ENCODE measurements around the gene MRTO4. TPM values are rescaled to one million over a fixed set of nuclear protein-coding genes. Genes with fewer than 3 reads are reported as not detected.
A peak's percentile ranks its signal among the peaks of the same experiment; 100 is the strongest.

MRTO4 gene
- total RNA-seq, 1 experiment from 2014 or later, result 54.6 TPM

DNA sequence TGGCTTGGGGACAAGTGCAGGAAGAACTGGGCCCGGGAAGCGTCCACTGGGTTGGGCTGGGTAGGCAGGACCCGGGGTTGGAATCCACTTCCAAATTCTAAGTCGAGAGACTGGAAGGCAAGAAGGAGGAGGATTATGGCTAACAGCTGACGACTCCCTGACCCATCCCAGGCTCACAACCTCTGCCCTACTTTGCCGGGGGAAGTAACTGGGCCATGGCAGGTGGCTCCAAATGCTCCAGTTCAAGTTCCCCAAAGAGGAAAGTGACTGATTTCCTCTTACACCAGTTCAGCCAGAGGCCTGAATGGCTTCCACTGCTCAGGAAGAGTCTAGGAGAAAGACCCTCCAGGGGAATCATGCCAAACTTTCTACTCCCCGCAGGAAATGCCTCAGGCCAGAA is 11.7 kb upstream of the MRTO4 start (continued):
- TF ChIP-seq PRRX2 (CRISPR knock-in tag; IDR thresholded peaks at IDR 0.05), result no peak
- no peak for TF ChIP-seq OVOL2 (CRISPR knock-in tag; IDR thresholded peaks at IDR 0.05; ENCODE audit: borderline replicate concordance)
- TF ChIP-seq, protein P1, sequence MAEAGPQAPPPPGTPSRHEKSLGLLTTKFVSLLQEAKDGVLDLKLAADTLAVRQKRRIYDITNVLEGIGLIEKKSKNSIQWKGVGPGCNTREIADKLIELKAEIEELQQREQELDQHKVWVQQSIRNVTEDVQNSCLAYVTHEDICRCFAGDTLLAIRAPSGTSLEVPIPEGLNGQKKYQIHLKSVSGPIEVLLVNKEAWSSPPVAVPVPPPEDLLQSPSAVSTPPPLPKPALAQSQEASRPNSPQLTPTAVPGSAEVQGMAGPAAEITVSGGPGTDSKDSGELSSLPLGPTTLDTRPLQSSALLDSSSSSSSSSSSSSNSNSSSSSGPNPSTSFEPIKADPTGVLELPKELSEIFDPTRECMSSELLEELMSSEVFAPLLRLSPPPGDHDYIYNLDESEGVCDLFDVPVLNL (CRISPR knock-in tag; IDR thresholded peaks at IDR 0.05; ENCODE audit: borderline replicate concordance, low read depth), result no peak
- TF ChIP-seq, protein P2, sequence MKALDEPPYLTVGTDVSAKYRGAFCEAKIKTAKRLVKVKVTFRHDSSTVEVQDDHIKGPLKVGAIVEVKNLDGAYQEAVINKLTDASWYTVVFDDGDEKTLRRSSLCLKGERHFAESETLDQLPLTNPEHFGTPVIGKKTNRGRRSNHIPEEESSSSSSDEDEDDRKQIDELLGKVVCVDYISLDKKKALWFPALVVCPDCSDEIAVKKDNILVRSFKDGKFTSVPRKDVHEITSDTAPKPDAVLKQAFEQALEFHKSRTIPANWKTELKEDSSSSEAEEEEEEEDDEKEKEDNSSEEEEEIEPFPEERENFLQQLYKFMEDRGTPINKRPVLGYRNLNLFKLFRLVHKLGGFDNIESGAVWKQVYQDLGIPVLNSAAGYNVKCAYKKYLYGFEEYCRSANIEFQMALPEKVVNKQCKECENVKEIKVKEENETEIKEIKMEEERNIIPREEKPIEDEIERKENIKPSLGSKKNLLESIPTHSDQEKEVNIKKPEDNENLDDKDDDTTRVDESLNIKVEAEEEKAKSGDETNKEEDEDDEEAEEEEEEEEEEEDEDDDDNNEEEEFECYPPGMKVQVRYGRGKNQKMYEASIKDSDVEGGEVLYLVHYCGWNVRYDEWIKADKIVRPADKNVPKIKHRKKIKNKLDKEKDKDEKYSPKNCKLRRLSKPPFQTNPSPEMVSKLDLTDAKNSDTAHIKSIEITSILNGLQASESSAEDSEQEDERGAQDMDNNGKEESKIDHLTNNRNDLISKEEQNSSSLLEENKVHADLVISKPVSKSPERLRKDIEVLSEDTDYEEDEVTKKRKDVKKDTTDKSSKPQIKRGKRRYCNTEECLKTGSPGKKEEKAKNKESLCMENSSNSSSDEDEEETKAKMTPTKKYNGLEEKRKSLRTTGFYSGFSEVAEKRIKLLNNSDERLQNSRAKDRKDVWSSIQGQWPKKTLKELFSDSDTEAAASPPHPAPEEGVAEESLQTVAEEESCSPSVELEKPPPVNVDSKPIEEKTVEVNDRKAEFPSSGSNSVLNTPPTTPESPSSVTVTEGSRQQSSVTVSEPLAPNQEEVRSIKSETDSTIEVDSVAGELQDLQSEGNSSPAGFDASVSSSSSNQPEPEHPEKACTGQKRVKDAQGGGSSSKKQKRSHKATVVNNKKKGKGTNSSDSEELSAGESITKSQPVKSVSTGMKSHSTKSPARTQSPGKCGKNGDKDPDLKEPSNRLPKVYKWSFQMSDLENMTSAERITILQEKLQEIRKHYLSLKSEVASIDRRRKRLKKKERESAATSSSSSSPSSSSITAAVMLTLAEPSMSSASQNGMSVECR (CRISPR knock-in tag; IDR thresholded peaks at IDR 0.05; ENCODE audit: borderline replicate concordance), result no peak

DNA sequence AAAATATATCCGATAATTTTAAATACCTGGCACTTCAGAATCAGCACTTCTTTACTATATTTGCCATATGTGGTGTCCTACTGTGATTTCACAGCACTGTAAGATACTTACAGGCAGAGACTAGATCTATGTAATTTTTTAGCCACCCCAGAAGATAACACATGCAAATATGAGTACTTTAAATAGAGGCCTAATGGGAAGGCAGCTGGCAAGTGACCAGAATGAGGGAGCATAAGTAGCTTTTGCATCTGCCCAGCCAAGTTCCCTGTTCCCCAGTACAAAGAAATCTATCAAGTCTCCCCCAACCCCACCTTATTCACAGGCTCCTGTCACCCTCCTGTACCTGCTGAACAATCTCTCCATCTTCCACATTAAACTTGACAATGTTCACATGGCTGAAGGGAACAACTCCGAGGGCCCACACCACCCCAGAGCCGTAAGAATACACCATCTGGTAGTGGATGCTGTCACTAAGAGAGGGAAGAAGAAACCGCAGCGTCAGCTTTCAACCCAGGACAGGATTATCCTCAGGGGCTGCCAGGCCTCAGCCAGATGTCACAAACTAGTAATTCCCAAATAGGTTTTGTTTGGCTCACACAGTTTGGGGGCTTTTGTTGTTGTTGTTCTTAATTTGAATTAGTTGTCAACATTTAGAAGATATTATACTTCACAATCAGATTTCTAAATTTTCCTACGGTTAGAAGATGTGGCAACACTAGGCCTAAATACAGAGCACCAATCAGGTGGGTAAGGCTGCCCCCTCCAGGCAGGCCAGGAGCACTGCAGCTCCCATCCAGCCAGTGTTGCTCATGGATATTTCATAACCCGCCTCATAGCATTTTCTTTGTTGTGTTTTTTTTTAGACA is 10.7 kb upstream of the MRTO4 start:
- CTCF ChIA-PET, result interaction anchor here (0.6 to 2.1 kb wide), 19 partner anchors 10 to 411 kb away, joined by 3 to 7 read pairs (median 4); partner anchors contain the start of genes AKR7A3, EMC1, MRTO4 and SLC66A1
- ATAC-seq, result peak; percentile 91
- POLR2A ChIA-PET, result interaction anchor here (0.6 kb wide), 1 partner anchor 20 kb away, joined by 4 read pairs; no protein-coding TSS in a partner anchor
- H3K27ac Mint-ChIP-seq, result no peak overlapping the region
- no peaks in the 10 kb centered on the region for H3K27me3 Mint-ChIP-seq (ENCODE audit: low read depth)
- TF ChIP-seq, protein P3, sequence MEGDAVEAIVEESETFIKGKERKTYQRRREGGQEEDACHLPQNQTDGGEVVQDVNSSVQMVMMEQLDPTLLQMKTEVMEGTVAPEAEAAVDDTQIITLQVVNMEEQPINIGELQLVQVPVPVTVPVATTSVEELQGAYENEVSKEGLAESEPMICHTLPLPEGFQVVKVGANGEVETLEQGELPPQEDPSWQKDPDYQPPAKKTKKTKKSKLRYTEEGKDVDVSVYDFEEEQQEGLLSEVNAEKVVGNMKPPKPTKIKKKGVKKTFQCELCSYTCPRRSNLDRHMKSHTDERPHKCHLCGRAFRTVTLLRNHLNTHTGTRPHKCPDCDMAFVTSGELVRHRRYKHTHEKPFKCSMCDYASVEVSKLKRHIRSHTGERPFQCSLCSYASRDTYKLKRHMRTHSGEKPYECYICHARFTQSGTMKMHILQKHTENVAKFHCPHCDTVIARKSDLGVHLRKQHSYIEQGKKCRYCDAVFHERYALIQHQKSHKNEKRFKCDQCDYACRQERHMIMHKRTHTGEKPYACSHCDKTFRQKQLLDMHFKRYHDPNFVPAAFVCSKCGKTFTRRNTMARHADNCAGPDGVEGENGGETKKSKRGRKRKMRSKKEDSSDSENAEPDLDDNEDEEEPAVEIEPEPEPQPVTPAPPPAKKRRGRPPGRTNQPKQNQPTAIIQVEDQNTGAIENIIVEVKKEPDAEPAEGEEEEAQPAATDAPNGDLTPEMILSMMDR (IDR thresholded peaks at IDR 0.05), result peak; percentile 81
- TF ChIP-seq, protein P4, sequence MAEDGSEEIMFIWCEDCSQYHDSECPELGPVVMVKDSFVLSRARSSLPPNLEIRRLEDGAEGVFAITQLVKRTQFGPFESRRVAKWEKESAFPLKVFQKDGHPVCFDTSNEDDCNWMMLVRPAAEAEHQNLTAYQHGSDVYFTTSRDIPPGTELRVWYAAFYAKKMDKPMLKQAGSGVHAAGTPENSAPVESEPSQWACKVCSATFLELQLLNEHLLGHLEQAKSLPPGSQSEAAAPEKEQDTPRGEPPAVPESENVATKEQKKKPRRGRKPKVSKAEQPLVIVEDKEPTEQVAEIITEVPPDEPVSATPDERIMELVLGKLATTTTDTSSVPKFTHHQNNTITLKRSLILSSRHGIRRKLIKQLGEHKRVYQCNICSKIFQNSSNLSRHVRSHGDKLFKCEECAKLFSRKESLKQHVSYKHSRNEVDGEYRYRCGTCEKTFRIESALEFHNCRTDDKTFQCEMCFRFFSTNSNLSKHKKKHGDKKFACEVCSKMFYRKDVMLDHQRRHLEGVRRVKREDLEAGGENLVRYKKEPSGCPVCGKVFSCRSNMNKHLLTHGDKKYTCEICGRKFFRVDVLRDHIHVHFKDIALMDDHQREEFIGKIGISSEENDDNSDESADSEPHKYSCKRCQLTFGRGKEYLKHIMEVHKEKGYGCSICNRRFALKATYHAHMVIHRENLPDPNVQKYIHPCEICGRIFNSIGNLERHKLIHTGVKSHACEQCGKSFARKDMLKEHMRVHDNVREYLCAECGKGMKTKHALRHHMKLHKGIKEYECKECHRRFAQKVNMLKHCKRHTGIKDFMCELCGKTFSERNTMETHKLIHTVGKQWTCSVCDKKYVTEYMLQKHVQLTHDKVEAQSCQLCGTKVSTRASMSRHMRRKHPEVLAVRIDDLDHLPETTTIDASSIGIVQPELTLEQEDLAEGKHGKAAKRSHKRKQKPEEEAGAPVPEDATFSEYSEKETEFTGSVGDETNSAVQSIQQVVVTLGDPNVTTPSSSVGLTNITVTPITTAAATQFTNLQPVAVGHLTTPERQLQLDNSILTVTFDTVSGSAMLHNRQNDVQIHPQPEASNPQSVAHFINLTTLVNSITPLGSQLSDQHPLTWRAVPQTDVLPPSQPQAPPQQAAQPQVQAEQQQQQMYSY (CRISPR knock-in tag; IDR thresholded peaks at IDR 0.05), result no peak
- no peak for TF ChIP-seq ZNF671 (CRISPR knock-in tag; IDR thresholded peaks at IDR 0.05)
- H3K36me3 Mint-ChIP-seq, result peaks cover 78% of the 10 kb centered on the region
- no peak overlapping the region for H3K4me3 Mint-ChIP-seq
- no peaks in the 10 kb centered on the region for H3K4me1 Mint-ChIP-seq
- peak; percentile 63 for DNase-seq (ENCODE audit: low spot score)
- no peaks in the 10 kb centered on the region for H3K9me3 Mint-ChIP-seq

DNA sequence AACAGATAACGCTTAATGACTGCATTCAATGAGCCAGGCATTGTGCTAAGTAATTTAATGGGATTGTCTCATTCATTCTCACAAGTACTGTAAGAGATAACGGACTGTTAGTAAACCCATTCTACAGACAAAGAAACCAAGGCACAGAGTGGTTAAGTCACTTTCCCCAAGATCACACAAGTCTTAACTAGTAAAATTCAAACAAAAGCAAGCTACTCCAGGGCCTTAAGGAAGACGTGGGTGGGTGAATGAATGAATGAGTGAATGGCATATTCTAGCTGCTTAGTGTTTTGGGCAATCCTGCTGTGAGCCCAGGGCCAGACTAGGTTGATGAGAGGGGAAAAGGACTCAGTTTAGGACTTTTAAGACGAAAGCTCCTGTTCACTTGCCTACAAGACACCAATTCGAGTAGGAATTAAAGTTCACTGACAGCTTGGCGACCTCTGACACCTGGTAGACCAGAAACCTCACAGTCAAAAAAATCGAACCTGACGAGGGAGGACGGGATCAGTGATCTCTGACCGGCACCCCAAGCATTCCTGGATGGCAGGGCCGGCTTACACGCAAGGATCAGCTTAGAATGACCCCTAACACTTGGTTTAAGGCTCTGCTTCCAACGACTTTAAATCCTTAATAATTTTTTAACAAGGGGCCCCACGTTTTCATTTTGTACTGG is 838 bp upstream of the MRTO4 start:
- ChIA-PET POLR2A (interaction anchor here (1.4 kb wide), 1 partner anchor 61 kb away, joined by 4 read pairs; the partner anchor contains the start of genes AKR7A2 and SLC66A1), CTCF (interaction anchor here (1.0 kb wide), 1 partner anchor 10 kb away, joined by 3 read pairs; no protein-coding TSS in a partner anchor)
- peak overlapping the region; percentile 98 for H3K4me3 Mint-ChIP-seq
- no peak for TF ChIP-seq ATF1 (CRISPR knock-in tag; IDR thresholded peaks at IDR 0.05)
- H3K27ac Mint-ChIP-seq, result peak overlapping the region; percentile 87
- no peak for DNase-seq (ENCODE audit: low spot score)
- H3K36me3 Mint-ChIP-seq, result peaks cover 13% of the 10 kb centered on the region
- peaks cover 21% of the 10 kb centered on the region for H3K4me1 Mint-ChIP-seq
- no peaks in the 10 kb centered on the region for H3K27me3 Mint-ChIP-seq (ENCODE audit: low read depth)
- H3K9me3 Mint-ChIP-seq, result no peaks in the 10 kb centered on the region
- no peak for ATAC-seq
